Measurements from ENCODE around the gene CCDC33.

CCDC33 gene

GRCh38 chr15:74233373-74233772 lies 2.8 kb upstream of the CCDC33 start:
- no peak for DNase-seq

- DNase-seq = no peak
Observed at GRCh38 chr15:74233851-74234597, 2.1 kb upstream of the CCDC33 start.

GRCh38 chr15:74234598-74234875 lies 1.6 kb upstream of the CCDC33 start:
- DNase-seq = no peak

GRCh38 chr15:74239051-74239705 lies 3.1 kb downstream of the CCDC33 start:
- DNase-seq = no peak

- DNase-seq = no peak
Observed at GRCh38 chr15:74240002-74240568, 4.0 kb downstream of the CCDC33 start.

- no peak for DNase-seq
Observed at GRCh38 chr15:74240897-74241614, 4.9 kb downstream of the CCDC33 start.

- no peak for DNase-seq
Observed at GRCh38 chr15:74242441-74243185, 6.5 kb downstream of the CCDC33 start.

- no peak for DNase-seq
Observed at GRCh38 chr15:74243431-74243830, 7.3 kb downstream of the CCDC33 start.

- DNase-seq = no peak
Observed at GRCh38 chr15:74244822-74245341, 8.8 kb downstream of the CCDC33 start.

- DNase-seq = no peak
Observed at GRCh38 chr15:74245342-74245931, 9.3 kb downstream of the CCDC33 start.

GRCh38 chr15:74250266-74250665 lies 14.1 kb downstream of the CCDC33 start:
- no peak for DNase-seq

- no peak for DNase-seq
Observed at GRCh38 chr15:74251131-74251811, 15.1 kb downstream of the CCDC33 start.

- no peak for DNase-seq
Observed at GRCh38 chr15:74252291-74252690, 16.2 kb downstream of the CCDC33 start.

- DNase-seq = no peak
Observed at GRCh38 chr15:74252721-74253120, 16.6 kb downstream of the CCDC33 start.

- DNase-seq = no peak
Observed at GRCh38 chr15:74253211-74253921, 17.2 kb downstream of the CCDC33 start.

GRCh38 chr15:74257105-74257504 lies 21.0 kb downstream of the CCDC33 start:
- no peak for DNase-seq

GRCh38 chr15:74257623-74258022 lies 21.5 kb downstream of the CCDC33 start:
- DNase-seq = no peak

- no peak for DNase-seq
Observed at GRCh38 chr15:74258456-74259291, 22.5 kb downstream of the CCDC33 start.

- DNase-seq = no peak
Observed at GRCh38 chr15:74259292-74259648, 23.1 kb downstream of the CCDC33 start.
